ENCODE measurements around the gene SUN3. TPM values are rescaled to one million over a fixed set of nuclear protein-coding genes. Genes with fewer than 3 reads are reported as not detected.

Gene SUN3
- polyA plus RNA-seq, 1 experiment: not detected

DNA sequence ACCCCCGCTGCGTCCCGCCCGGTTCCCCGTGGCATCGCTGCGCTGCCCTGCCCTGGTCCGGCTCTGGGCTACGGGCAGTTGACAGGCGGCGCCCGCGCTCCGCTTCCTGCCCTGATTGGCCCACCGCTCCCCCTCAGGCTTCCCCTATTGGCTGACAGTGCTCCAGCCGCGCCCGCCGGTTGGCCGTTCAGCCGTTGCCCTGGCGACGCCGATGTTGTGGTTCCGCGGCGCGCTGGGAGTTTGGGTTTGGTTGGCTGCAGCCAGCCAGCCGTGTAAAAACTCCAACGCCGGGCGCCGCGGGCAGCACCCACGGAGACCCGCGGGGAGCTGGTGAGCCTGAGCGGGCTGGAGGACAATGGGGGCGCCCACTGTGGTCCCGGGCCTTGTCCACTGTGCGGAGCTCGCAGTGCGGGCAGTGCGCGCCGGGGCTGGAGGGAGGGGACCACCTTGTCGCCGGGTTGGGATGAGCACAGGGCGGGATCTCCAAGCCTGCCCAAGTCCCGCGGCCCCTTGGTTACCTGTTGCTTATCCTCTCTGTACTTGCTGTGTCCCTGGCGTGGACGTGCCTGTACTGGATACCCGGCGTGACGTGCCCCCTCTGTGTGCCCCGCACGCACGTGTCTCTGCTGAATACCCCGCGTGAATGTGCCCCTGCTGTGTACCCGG, 6.5 kb upstream of the SUN3 start, which contains the start of gene C7orf57:
Gene C7orf57, plus strand, starts transcription at position 243 of the 666 bp plus-strand sequence. CDS start 766 bp downstream, outside the sequence.
- DNase-seq (ENCODE audit: low read depth): no peak
- Histone ChIP-seq H3K36me3 (ENCODE audit: control insufficient read depth, insufficient read depth, low read length) (no peaks in the 10 kb centered on the region), H3K4me3 (ENCODE audit: low read depth, low read length) (peak within 1 kb of the TSS; percentile 58), H3K27me3 (ENCODE audit: control insufficient read depth, insufficient read depth, low read length) (peaks cover 8% of the 10 kb centered on the region)
- ChIA-PET CTCF (interaction anchor here (0.7 to 1.9 kb wide), 3 partner anchors 50 to 83 kb away, joined by 3 to 4 read pairs (median 4); no protein-coding TSS in a partner anchor), POLR2A (no interaction called here)
- TF ChIP-seq, protein P1, sequence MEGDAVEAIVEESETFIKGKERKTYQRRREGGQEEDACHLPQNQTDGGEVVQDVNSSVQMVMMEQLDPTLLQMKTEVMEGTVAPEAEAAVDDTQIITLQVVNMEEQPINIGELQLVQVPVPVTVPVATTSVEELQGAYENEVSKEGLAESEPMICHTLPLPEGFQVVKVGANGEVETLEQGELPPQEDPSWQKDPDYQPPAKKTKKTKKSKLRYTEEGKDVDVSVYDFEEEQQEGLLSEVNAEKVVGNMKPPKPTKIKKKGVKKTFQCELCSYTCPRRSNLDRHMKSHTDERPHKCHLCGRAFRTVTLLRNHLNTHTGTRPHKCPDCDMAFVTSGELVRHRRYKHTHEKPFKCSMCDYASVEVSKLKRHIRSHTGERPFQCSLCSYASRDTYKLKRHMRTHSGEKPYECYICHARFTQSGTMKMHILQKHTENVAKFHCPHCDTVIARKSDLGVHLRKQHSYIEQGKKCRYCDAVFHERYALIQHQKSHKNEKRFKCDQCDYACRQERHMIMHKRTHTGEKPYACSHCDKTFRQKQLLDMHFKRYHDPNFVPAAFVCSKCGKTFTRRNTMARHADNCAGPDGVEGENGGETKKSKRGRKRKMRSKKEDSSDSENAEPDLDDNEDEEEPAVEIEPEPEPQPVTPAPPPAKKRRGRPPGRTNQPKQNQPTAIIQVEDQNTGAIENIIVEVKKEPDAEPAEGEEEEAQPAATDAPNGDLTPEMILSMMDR (IDR thresholded peaks at IDR 0.05; ENCODE audit: insufficient read depth, low read depth, low read length): peak; percentile 46

DNA sequence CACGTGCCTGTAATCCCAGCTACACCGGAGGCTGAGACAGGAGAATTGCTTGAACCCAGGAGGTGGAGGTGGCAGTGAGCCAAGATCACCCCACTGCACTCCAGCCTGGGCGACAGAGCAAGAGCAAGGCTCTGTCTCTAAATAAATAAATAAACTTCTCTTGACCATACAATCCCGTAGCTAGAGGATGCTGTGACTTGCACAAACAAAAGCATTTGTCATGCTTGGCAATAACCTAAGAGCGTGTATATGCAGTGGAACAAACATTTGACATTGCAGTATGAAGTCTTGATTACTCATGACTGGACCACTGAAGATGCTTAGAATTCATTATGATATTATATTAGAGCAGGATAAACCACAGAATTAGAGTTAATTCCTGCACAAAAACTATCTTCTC, 5.0 kb upstream of the SUN3 start:
- Histone ChIP-seq H3K27me3 (ENCODE audit: control insufficient read depth, insufficient read depth, low read length) (peaks cover 8% of the 10 kb centered on the region), H3K36me3 (ENCODE audit: control insufficient read depth, insufficient read depth, low read length) (no peaks in the 10 kb centered on the region), H3K4me3 (ENCODE audit: low read depth, low read length) (no peak overlapping the region)
- ChIA-PET CTCF (no interaction called here), POLR2A (no interaction called here)
- TF ChIP-seq, protein P1 (IDR thresholded peaks at IDR 0.05; ENCODE audit: insufficient read depth, low read depth, low read length): no peak
- no peak for DNase-seq (ENCODE audit: low read depth)

DNA sequence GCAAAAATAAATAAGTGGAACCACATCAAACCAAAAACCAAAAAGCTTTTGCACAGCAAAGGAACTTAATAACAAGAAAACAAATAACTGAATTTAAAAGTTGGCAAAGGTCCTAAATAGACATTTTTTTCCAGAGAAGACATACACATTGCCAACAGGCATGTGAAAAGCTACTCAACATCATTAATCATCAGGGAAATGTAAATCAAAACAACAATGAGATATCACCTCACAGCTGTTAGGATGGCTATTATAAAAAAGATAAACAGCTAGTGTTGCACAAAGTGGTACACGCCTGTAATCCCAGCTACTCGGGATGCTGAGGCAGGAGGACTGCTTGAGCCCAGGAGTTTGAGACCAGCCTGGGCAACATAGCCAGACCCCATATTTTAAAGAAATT, 2.2 kb upstream of the SUN3 start:
- DNase-seq (ENCODE audit: low read depth): no peak
- TF ChIP-seq, protein P1 (IDR thresholded peaks at IDR 0.05; ENCODE audit: insufficient read depth, low read depth, low read length): no peak
- H3K27me3 ChIP-seq (ENCODE audit: control insufficient read depth, insufficient read depth, low read length): peaks cover 9% of the 10 kb centered on the region
- ChIA-PET CTCF (no interaction called here), POLR2A (no interaction called here)
- no peak overlapping the region for H3K4me3 ChIP-seq (ENCODE audit: low read depth, low read length)
- H3K36me3 ChIP-seq (ENCODE audit: control insufficient read depth, insufficient read depth, low read length): no peaks in the 10 kb centered on the region

- H3K27me3 ChIP-seq (ENCODE audit: control insufficient read depth, insufficient read depth, low read length): peaks cover 4% of the 10 kb centered on the region; the same call in 1 of the 2 replicates
- H3K4me3 ChIP-seq (ENCODE audit: low read depth, low read length): no peak overlapping the region
- DNase-seq (ENCODE audit: low read depth): no peak
- CTCF ChIA-PET: interaction anchor here (0.6 to 1.1 kb wide), 2 partner anchors 11 to 119 kb away, joined by 3 to 4 read pairs; no protein-coding TSS in a partner anchor
- no peaks in the 10 kb centered on the region for H3K36me3 ChIP-seq (ENCODE audit: control insufficient read depth, insufficient read depth, low read length)
- TF ChIP-seq, protein P1 (IDR thresholded peaks at IDR 0.05; ENCODE audit: insufficient read depth, low read depth, low read length): no peak
- POLR2A ChIA-PET: no interaction called here
These were observed 3.3 kb downstream of the SUN3 start for GRCh38 chr7:48025624-48026023.

- Histone ChIP-seq H3K36me3 (ENCODE audit: control insufficient read depth, insufficient read depth, low read length) (no peaks in the 10 kb centered on the region), H3K4me3 (ENCODE audit: low read depth, low read length) (no peak overlapping the region), H3K27me3 (ENCODE audit: control insufficient read depth, insufficient read depth, low read length) (peaks cover 5% of the 10 kb centered on the region; the same call in 1 of the 2 replicates)
- DNase-seq (ENCODE audit: low read depth): no peak
- ChIA-PET POLR2A (no interaction called here), CTCF (no interaction called here)
- TF ChIP-seq, protein P1 (IDR thresholded peaks at IDR 0.05; ENCODE audit: insufficient read depth, low read depth, low read length): no peak
These were observed 11.2 kb downstream of the SUN3 start for GRCh38 chr7:48017674-48018073.

All from BJ (cell line).